Upper lobe of right lung (tissue), 1 donor: ENCODE measurements around the gene FEM1C. TPM values are rescaled to one million over a fixed set of nuclear protein-coding genes. Genes with fewer than 3 reads are reported as not detected.

Source experiments
- ATAC-seq: fragments of 200-7000 bp; cut with Tn5 transposase; one replicate; pipeline ENCODE4 v1.9.1; 2020; ENCODE audit warnings: mild to moderate bottlenecking, moderate library complexity
- DNase-seq: peaks from one replicate; pipeline ENCODE4 v3.0.0-alpha.2; 2020
- H3K27ac ChIP-seq: fragments of 200-600 bp; one replicate; pipeline ENCODE4 v1.8.0; 2022
- H3K27me3 ChIP-seq: fragments of 200-600 bp; one replicate; pipeline ENCODE4 v1.8.0; 2022; ENCODE audit warnings: mild to moderate bottlenecking
- H3K36me3 ChIP-seq: fragments of 200-600 bp; one replicate; pipeline ENCODE4 v1.8.0; 2022
- H3K4me1 ChIP-seq: fragments of 200-600 bp; one replicate; pipeline ENCODE4 v1.8.0; 2022
- H3K4me3 ChIP-seq: fragments of 200-600 bp; one replicate; pipeline ENCODE4 v1.8.0; 2022; ENCODE audit warnings: mild to moderate bottlenecking
- H3K9me3 ChIP-seq: fragments of 200-600 bp; one replicate; pipeline ENCODE4 v1.8.0; 2022
- intact Hi-C: fragments of 100-400 bp; cut with DNase I; formaldehyde crosslinking; loops from one replicate; pipeline ENCODE4 v1.11.0; 2022
- total RNA-seq: library from RNA; stranded (reverse); fragmentation: NEBNext Ultra II Directional; extraction: Animal tissue kit (Norgen Biotek cat#: 25700); gene quantifications from one replicate; pipeline ENCODE4 v1.2.1, GENCODE V29; 2021
- TF ChIP-seq, protein P1 (sequence below): fragments of 200-600 bp; IDR thresholded peaks from one replicate; pipeline ENCODE4 v1.8.0; 2022; ENCODE audit warnings: antibody characterized with exemption
- donor health status: DM: no; HTN: yes; CAD: no; lungs with severe emphysema.

The FEM1C gene
- total RNA-seq, 1 donor from 2014 or later = 26.1 TPM

DNA sequence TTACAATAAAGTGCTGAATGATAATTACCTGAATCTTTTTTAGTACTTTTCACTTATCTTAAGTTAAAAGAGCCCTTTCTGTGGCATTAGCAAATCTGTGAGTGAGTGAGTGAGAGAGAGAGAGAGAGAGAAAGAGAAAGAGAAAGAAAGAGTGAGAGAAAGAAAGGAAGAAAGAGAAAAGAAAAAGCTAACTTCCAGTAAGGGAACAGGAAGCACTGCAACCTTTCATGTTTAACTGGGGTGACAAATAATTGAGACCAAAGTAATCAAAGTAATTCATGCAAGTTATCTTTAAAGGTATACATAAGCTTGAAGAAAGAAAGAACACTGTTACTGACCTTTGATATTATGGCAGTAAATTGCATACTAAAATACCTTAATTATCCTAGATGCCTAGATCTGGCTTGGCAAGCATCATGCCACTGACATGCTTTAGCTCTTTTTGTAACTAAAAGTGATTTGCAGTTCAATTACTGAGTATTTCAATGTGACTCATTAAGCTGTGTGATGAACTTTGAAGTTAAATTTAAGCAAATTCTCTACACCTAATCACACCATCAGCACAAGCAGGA lies 21.7 kb downstream of the FEM1C start:
- DNase-seq = no peak
- Histone ChIP-seq H3K4me3 (no peak overlapping the region), H3K27ac (no peak overlapping the region), H3K27me3 (no peaks in the 10 kb centered on the region), H3K9me3 (no peaks in the 10 kb centered on the region), H3K4me1 (peaks cover 10% of the 10 kb centered on the region), H3K36me3 (peaks cover 37% of the 10 kb centered on the region)
- no peak for ATAC-seq
- TF ChIP-seq, protein P1, sequence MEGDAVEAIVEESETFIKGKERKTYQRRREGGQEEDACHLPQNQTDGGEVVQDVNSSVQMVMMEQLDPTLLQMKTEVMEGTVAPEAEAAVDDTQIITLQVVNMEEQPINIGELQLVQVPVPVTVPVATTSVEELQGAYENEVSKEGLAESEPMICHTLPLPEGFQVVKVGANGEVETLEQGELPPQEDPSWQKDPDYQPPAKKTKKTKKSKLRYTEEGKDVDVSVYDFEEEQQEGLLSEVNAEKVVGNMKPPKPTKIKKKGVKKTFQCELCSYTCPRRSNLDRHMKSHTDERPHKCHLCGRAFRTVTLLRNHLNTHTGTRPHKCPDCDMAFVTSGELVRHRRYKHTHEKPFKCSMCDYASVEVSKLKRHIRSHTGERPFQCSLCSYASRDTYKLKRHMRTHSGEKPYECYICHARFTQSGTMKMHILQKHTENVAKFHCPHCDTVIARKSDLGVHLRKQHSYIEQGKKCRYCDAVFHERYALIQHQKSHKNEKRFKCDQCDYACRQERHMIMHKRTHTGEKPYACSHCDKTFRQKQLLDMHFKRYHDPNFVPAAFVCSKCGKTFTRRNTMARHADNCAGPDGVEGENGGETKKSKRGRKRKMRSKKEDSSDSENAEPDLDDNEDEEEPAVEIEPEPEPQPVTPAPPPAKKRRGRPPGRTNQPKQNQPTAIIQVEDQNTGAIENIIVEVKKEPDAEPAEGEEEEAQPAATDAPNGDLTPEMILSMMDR = no peak
- intact Hi-C loops = no loop called here

DNA sequence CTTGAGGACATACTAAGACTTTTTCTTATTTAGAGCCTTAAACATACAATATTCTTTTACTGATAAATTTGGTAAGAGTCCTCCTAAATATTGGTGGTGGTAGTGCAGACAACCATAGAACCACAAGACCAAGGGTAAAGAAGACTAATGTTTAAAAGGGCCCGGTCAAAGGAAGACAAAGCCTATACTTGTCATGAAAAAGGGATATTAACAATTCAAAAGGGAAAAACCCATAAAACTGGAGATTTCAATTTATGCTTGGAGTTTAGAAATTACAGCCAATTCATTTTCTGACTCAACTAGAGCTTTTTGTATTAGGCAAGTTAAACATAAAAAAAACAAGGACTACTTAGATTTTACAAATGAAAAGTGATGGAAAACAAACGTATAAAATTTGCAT lies 24.4 kb downstream of the FEM1C start:
- intact Hi-C loops = no loop called here
- H3K4me3 ChIP-seq = no peak overlapping the region
- ATAC-seq (no peak), DNase-seq (no peak)
- no peaks in the 10 kb centered on the region for H3K27me3 ChIP-seq
- H3K9me3 ChIP-seq = no peaks in the 10 kb centered on the region
- H3K4me1 ChIP-seq = no peaks in the 10 kb centered on the region
- TF ChIP-seq, protein P1 = no peak
- H3K36me3 ChIP-seq = peaks cover 33% of the 10 kb centered on the region
- no peak overlapping the region for H3K27ac ChIP-seq

DNA sequence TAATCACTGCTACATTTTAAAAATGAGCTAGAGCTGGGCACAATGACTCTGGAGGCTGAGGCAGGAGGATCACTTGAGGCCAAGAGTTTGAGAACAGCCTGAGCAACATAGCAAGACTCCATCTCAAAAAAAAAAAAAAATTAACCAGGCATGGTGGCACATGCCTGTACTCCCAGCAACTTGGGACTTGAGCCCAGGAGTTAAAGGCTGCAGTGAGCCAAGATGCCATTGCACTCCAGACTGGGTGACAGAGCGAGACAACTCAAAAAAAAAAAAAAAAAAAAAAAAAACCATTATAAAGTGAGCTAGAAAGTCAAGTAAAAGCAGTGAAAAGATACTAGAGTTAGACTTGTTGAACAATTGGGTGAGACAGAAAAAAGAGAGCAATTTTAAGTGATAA lies 28.2 kb downstream of the FEM1C start:
- ATAC-seq = no peak
- TF ChIP-seq, protein P1 = no peak
- Histone ChIP-seq H3K27me3 (no peaks in the 10 kb centered on the region), H3K36me3 (peaks cover 5% of the 10 kb centered on the region), H3K4me3 (no peak overlapping the region), H3K9me3 (no peaks in the 10 kb centered on the region), H3K27ac (no peak overlapping the region), H3K4me1 (no peaks in the 10 kb centered on the region)
- intact Hi-C loops = no loop called here
- DNase-seq = no peak

DNA sequence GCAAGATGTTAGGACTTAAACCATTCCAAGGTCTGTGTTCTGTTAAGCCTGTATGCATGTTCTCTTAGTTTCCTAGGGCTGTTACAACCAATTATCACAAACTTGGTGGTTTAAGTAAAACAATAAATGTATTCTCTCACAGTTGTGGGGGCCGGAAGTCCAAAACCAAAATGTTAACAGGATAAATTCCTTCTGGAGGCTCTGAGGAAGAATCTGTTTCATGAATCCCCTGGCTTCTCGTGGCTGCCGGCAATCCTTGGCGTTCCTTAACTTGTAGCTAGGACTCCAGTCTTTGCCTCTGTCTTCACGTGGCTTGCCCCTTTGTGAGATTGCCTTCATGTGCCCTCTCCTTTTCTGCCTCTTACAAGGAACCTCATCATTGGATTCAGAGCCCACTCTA lies 30.4 kb downstream of the FEM1C start:
- no peak for ATAC-seq
- TF ChIP-seq, protein P1 = no peak
- intact Hi-C loops = no loop called here

DNA sequence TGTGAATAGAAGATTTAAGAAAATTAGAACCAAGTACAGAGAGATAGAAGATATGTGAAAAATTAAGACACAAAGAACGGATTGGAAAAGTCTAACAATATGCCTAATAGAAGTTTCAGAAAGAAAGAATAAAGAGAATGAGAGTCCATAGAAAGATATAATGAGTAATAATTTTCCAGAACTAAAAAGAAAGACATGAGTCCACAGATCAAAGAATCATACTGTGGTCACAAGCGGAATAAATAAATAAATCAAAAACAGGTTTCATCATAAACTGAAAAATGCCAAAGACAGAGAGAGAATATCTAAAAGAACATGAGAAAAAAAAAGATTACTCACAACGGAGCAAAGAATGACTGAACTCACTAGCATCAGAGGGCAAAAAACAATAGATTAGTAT lies 32.9 kb downstream of the FEM1C start:
- DNase-seq = no peak
- no peak for ATAC-seq

More for the DNA sequence above, 30.4 kb downstream of the FEM1C start:
- H3K27me3 ChIP-seq = no peaks in the 10 kb centered on the region
- H3K9me3 ChIP-seq = no peaks in the 10 kb centered on the region
- DNase-seq = no peak
- no peak overlapping the region for H3K27ac ChIP-seq
- no peak overlapping the region for H3K4me3 ChIP-seq
- no peaks in the 10 kb centered on the region for H3K4me1 ChIP-seq
- H3K36me3 ChIP-seq = no peaks in the 10 kb centered on the region

More for the DNA sequence above, 32.9 kb downstream of the FEM1C start:
- no peaks in the 10 kb centered on the region for H3K36me3 ChIP-seq
- H3K27me3 ChIP-seq = no peaks in the 10 kb centered on the region
- no peaks in the 10 kb centered on the region for H3K4me1 ChIP-seq
- intact Hi-C loops = no loop called here
- H3K27ac ChIP-seq = no peak overlapping the region
- no peak overlapping the region for H3K4me3 ChIP-seq
- H3K9me3 ChIP-seq = no peaks in the 10 kb centered on the region
- TF ChIP-seq, protein P1 = no peak
